ENCODE data around the gene PDCL2.

Gene PDCL2

GRCh38 chr4:55539658-55540057 is 52.4 kb downstream of the PDCL2 start:
- DNase-seq (ENCODE audit: low read depth in 2 of 2) = no peak

- DNase-seq (ENCODE audit: low read depth in 2 of 2) = no peak
Measured at GRCh38 chr4:55538531-55538930, 53.5 kb downstream of the PDCL2 start.

GRCh38 chr4:55534306-55534705 is 57.7 kb downstream of the PDCL2 start:
- no peak for DNase-seq (ENCODE audit: low read depth in 2 of 2)

DNA sequence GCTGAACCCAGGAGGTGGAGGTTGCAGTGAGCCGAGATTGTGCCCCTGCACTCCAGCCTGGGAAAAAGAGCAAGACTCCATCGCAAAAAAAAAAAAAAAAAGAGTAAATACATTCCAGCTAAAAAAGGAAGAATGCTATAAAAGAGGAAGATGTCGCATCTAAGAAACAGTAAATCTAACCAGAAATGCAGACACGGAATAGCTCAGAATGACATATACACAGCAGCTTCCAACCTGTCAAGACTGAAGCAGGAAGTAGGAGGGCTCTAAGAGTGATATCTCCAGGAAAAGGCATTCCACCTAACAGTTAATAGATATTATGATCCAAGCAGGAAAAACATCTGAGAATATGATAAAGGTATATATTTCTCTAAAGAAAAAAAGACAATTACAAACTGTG is 61.4 kb downstream of the PDCL2 start:
- DNase-seq (ENCODE audit: low read depth in 2 of 2) = no peak

DNA sequence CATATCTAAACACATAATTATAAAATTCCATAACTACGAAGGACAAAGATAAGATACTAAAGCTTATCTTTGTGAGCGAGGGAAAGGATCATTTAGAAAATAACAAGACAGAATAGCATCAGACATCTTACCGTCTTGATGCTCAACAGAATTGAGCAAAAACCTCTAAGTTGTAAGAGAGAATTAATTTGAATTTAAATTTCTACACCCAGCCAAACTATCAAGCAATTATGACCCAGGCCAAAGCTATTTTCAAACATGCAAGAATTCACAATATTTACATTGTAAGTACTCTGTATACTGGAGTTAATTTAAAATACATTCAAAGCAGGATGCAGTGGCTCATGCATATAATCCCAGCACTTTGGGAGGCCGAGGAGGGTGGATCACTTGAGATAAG is 61.9 kb downstream of the PDCL2 start:
- DNase-seq (ENCODE audit: low read depth in 2 of 2) = no peak

- no peak for DNase-seq (ENCODE audit: low read depth in 2 of 2)
Measured at GRCh38 chr4:55528491-55528890, 63.6 kb downstream of the PDCL2 start.

GRCh38 chr4:55524844-55525571 is 67.0 kb downstream of the PDCL2 start:
- no peak for DNase-seq (ENCODE audit: low read depth in 2 of 2)

GRCh38 chr4:55518442-55518841 is 73.6 kb downstream of the PDCL2 start:
- no peak for DNase-seq (ENCODE audit: low read depth in 2 of 2)

DNA sequence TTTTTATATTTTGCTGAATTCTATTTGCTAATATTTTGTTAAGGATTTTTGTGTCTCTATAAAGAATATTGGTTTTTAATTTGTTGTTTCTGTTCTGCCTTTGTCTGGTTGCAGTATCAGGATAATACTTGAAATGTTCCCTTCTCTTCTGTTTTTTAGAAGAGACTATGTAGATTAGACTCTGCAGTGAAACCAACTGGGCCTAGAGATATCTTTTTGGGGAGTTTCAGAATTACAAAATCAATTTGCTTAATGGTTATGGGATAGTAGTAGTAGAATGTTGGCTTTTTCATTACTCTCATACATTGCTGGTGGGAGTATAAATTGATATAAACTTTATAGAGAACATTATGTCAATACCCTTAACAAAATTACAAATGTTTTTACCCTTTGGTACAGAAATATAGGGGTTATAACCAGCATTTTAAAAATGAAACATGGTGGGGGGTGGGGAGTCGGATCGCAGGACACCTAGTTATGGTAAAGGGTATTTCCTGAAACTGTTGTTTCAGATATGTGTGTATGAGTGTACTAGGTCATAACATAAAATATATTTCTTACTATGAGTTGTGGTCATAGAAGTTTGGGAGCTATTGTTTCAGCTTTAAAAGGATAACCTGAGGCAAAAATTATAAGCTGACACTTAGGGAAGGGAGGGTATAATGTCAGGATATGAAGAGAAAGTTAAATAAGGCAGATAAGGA is 74.4 kb downstream of the PDCL2 start:
- no peak for DNase-seq (ENCODE audit: low read depth in 2 of 2)

DNA sequence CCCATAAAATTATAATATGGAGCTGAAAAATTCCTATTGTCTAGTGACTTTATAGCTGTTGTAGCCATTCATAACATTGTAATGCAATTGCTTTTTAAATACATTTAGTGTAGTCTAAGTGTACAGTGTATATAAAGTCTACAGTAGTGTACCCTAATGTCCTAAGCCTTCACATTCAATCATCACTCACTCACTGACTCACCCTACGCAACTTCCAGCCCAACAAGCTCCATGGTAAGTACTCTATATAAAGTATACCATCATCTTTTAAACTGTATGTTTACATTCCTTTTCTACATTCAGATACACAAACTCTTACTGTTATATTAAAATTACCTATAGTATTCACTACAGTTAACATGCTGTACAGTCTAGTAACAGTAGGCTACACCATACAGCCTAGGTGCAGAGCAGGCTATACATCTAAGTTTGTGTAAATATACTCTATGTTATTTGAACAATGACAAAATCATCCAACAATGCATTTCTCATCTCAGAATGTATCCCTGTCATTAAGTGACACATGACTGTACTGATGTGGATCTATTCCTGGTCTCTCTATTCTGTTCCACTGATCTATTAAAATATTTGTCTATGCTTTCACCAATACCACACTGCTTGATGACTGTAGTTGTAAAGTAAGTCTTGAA is 79.0 kb downstream of the PDCL2 start:
- no peak for DNase-seq (ENCODE audit: low read depth in 2 of 2)

- DNase-seq (ENCODE audit: low read depth in 2 of 2) = no peak
Measured at GRCh38 chr4:55512077-55512476, 80.0 kb downstream of the PDCL2 start.

GRCh38 chr4:55510685-55511084 is 81.4 kb downstream of the PDCL2 start:
- DNase-seq (ENCODE audit: low read depth in 2 of 2) = no peak

DNA sequence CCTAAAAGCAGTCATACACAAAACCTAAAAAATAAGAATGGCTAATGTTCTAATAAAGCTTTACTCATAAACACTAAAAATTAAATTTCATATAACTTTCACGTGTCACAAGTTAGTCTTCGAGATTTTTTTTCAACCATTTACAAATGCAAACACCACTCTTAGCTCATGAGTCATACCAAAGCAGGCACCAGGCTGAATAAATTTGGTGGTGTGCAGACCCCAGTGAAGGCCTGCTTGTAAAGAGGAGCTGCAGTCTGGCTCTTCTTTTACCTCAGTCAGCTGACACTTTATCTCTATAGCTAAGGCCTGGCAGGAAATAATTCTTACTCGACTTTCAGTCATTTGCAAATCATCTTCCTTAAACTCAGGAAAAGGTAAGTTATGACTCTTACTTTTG is 82.8 kb downstream of the PDCL2 start:
- no peak for DNase-seq (ENCODE audit: low read depth in 2 of 2)

- DNase-seq (ENCODE audit: low read depth in 2 of 2) = no peak
Measured at GRCh38 chr4:55507612-55508011, 84.4 kb downstream of the PDCL2 start.
